B cell (primary cell): Measurements from ENCODE around the gene PCBP3. TPM values are rescaled to one million over a fixed set of nuclear protein-coding genes. Genes with fewer than 3 reads are reported as not detected.

Experiments
- ATAC-seq: fragments of 200-7000 bp; cut with Tn5 transposase; one replicate; pipeline ENCODE4 v1.10.0; 2021; ENCODE audit warnings: low read depth, mild to moderate bottlenecking, moderate number of reproducible peaks, moderate library complexity
- CTCF ChIA-PET: fragments of 350-600 bp; sonication (Branson Sonifier 250); formaldehyde crosslinking; loops from one replicate; lab custom pipeline; 2021; ENCODE audit warnings: antibody characterized with exemption, inconsistent platforms; lab: Charles Lee
- POLR2A ChIA-PET: fragments of 350-600 bp; sonication (Branson Sonifier 250); formaldehyde crosslinking; loops from one replicate; lab custom pipeline; 2021; ENCODE audit warnings: antibody characterized with exemption; lab: Charles Lee
- DNase-seq: peaks from one replicate; pipeline ENCODE4 v3.0.0; 2013
- H2AFZ ChIP-seq: 2 replicates; pipeline ENCODE4 v1.6.1; 2012; ENCODE audit warnings: mild to moderate bottlenecking, low read depth, low read length; ENCODE audit not compliant: insufficient read depth, poor library complexity, severe bottlenecking
- H3K27ac ChIP-seq, 2 donors: 1 replicate in 1 of 2; 2 replicates in 1 of 2; pipeline ENCODE4 v1.5.1; 2012 to 2013; ENCODE audit warnings: low read length in 2 of 2, mild to moderate bottlenecking in 2 of 2, moderate library complexity in 1 of 2
- H3K27me3 ChIP-seq, 4 experiments: fragments of 200-600 bp in 1 of 4; sonication (generic) in 1 of 4; replicated peaks in 1 of 4; 1 replicate in 2 of 4; 2 replicates in 2 of 4; pipeline versions ENCODE4 v1.6.1 to v1.7.0; 2013 to 2016; ENCODE audit warnings: low read length in 3 of 4, mild to moderate bottlenecking in 2 of 4, mixed read lengths in 1 of 4, moderate library complexity in 1 of 4; ENCODE audit not compliant: insufficient read depth in 4 of 4, control insufficient read depth in 3 of 4; ENCODE audit errors: control extremely low read depth in 1 of 4
- H3K36me3 ChIP-seq, 2 experiments: replicated peaks in 1 of 2; 1 replicate in 1 of 2; 2 replicates in 1 of 2; pipeline versions ENCODE4 v1.6.1 to v1.7.1; 2013; ENCODE audit warnings: low read length in 1 of 2; ENCODE audit not compliant: insufficient read depth in 2 of 2, control insufficient read depth in 1 of 2; ENCODE audit errors: control extremely low read depth in 1 of 2, extremely low read depth in 1 of 2
- H3K4me1 ChIP-seq, 2 donors: fragments of 200-600 bp in 1 of 2; sonication (generic) in 1 of 2; 1 replicate in 1 of 2; 2 replicates in 1 of 2; pipeline versions ENCODE4 v1.5.1 to v1.6.1; 2013 to 2017; ENCODE audit warnings: low read length in 2 of 2; ENCODE audit not compliant: control insufficient read depth in 2 of 2, insufficient read depth in 2 of 2
- H3K4me2 ChIP-seq: replicated peaks from 2 replicates; pipeline ENCODE3; 2012; ENCODE audit warnings: mild to moderate bottlenecking, low read depth, low read length; ENCODE audit not compliant: poor library complexity, severe bottlenecking
- H3K4me3 ChIP-seq, 5 experiments: fragments of 200-600 bp in 1 of 5; sonication (generic) in 1 of 5; 1 replicate in 3 of 5; 2 replicates in 2 of 5; pipeline versions ENCODE4 v1.5.1 to v1.7.0; 2011 to 2016; ENCODE audit warnings: low read length in 4 of 5, mild to moderate bottlenecking in 4 of 5, low read depth in 2 of 5, control low read depth in 1 of 5, moderate library complexity in 1 of 5; ENCODE audit not compliant: insufficient read depth in 1 of 5; ENCODE audit errors: control extremely low read depth in 1 of 5, extremely low read depth in 1 of 5
- H3K79me2 ChIP-seq: fragments of 200-600 bp; sonication (generic); one replicate; pipeline ENCODE4 v1.6.0; 2016; ENCODE audit warnings: low read length; ENCODE audit not compliant: control insufficient read depth, insufficient read depth
- H3K9ac ChIP-seq: fragments of 200-600 bp; sonication (generic); 2 replicates; pipeline ENCODE4 v1.6.1; 2017; ENCODE audit warnings: mild to moderate bottlenecking, low read length, moderate library complexity
- H3K9me3 ChIP-seq, 3 donors: one replicate each; pipeline versions ENCODE4 v1.6.1 to v1.7.1; 2013; ENCODE audit warnings: low read length in 2 of 3; ENCODE audit not compliant: control insufficient read depth in 2 of 3, insufficient read depth in 1 of 3; ENCODE audit errors: control extremely low read depth in 1 of 3
- H4K20me1 ChIP-seq: 2 replicates; pipeline ENCODE4 v1.6.0; 2012; ENCODE audit warnings: mild to moderate bottlenecking, low read length; ENCODE audit not compliant: insufficient read depth, control insufficient read depth, poor library complexity, severe bottlenecking
- H3K27ac Mint-ChIP-seq: one replicate; pipeline ENCODE4 v1.8.0; 2021; ENCODE audit warnings: mixed read lengths
- H3K27me3 Mint-ChIP-seq: one replicate; pipeline ENCODE4 v1.8.0; 2021; ENCODE audit warnings: mixed read lengths
- H3K4me1 Mint-ChIP-seq: one replicate; pipeline ENCODE4 v1.8.0; 2021; ENCODE audit warnings: mixed read lengths
- H3K4me3 Mint-ChIP-seq: one replicate; pipeline ENCODE4 v1.8.0; 2021; ENCODE audit warnings: mixed read lengths
- H3K9me3 Mint-ChIP-seq: one replicate; pipeline ENCODE4 v1.8.0; 2022; ENCODE audit warnings: mixed read lengths; ENCODE audit not compliant: insufficient read depth
- EZH2 ChIP-seq: IDR thresholded peaks from 2 replicates; pipeline ENCODE4 v1.6.1; 2012; ENCODE audit warnings: borderline replicate concordance, low read depth, mild to moderate bottlenecking, moderate library complexity, low read length; ENCODE audit not compliant: insufficient read depth, poor library complexity, severe bottlenecking
- whole genome bisulfite sequencing: methylation state at CpG from one replicate; pipeline ENCODE4 v1.1.5; 2013; ENCODE audit warnings: missing lambda C conversion rate; ENCODE audit not compliant: insufficient coverage; 5-methylcytosine and 5-hydroxymethylcytosine counted together
- intact Hi-C: fragments of 100-400 bp; cut with micrococcal nuclease; formaldehyde crosslinking; loops from one replicate; pipeline ENCODE4 v1.10.0; 2022
- polyA plus RNA-seq: library from polyadenylated mRNA; depleted of rRNA; stranded (reverse); fragments of >200 nt; gene quantifications from 2 replicates; pipeline ENCODE4 v1.2.3, GENCODE V29; 2012
- total RNA-seq, 2 donors: library from RNA; stranded (reverse); fragments of 120-200 nt in 1 of 2; gene quantifications; 1 replicate in 1 of 2; 2 replicates in 1 of 2; pipeline versions ENCODE4 v1.2.3 to v1.2.4, GENCODE V29; 2013 to 2022
- TF ChIP-seq, protein P1 (sequence below): fragments of 200-600 bp; IDR thresholded peaks from one replicate; pipeline ENCODE4 v1.8.0; 2022; ENCODE audit warnings: antibody characterized with exemption, mild to moderate bottlenecking

The PCBP3 gene
- total and polyA plus RNA-seq, 2 donors (not counting 1 experiment from before 2014, with no cell fraction given), result 0.45 to 2.7 TPM

DNA sequence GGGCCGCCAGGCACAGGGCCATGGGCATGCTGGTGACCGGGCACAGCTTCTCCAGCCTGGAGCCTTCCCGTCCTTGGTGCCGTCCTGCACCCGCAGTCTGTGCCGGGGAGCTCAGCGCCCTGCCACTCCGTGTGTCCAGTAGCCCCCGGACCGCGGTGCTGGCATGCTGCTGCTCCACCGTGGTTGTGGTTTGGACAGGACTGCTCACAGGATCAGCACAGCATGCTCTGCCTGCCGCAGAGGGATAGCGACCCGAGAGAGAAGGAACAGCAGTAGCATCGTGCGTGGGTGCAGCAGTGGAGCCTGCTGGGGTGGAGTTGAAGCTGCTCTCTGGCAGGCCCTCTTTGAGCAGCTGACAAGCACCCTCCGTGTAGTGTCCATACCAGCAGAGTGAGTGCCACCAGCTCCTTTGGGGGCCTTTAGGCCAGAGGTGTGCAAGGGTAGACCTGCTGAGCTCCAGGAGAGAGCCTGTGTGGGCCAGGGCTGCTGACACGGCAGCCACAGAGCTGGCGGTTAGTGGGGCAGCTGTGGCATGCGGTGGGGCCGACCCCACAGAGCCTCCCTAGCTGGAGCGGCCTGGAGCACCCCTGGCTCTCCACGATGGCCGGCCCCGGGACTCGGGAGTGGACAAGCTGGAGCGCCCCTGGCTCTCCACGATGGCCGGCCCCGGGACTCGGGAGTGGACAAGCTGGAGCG is 6.4 kb upstream of the PCBP3 start:
- no peaks in the 10 kb centered on the region for H3K36me3 ChIP-seq
- no peaks in the 10 kb centered on the region for H3K27me3 ChIP-seq
- Mint-ChIP-seq H3K27ac (no peak overlapping the region), H3K27me3 (no peaks in the 10 kb centered on the region), H3K4me3 (no peak overlapping the region), H3K4me1 (peaks cover 35% of the 10 kb centered on the region), H3K9me3 (no peaks in the 10 kb centered on the region)
- POLR2A ChIA-PET, result no interaction called here
- DNase-seq (peak; percentile 21), ATAC-seq (no peak)
- 81% methylated on average over 22 of the region's 33 CpGs for WGBS
- peaks cover 42 to 46% of the 10 kb centered on the region in 2 donors for H3K4me1 ChIP-seq
- no peak for TF ChIP-seq EZH2
- TF ChIP-seq, protein P1, sequence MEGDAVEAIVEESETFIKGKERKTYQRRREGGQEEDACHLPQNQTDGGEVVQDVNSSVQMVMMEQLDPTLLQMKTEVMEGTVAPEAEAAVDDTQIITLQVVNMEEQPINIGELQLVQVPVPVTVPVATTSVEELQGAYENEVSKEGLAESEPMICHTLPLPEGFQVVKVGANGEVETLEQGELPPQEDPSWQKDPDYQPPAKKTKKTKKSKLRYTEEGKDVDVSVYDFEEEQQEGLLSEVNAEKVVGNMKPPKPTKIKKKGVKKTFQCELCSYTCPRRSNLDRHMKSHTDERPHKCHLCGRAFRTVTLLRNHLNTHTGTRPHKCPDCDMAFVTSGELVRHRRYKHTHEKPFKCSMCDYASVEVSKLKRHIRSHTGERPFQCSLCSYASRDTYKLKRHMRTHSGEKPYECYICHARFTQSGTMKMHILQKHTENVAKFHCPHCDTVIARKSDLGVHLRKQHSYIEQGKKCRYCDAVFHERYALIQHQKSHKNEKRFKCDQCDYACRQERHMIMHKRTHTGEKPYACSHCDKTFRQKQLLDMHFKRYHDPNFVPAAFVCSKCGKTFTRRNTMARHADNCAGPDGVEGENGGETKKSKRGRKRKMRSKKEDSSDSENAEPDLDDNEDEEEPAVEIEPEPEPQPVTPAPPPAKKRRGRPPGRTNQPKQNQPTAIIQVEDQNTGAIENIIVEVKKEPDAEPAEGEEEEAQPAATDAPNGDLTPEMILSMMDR, result no peak
- H3K4me2 ChIP-seq, result no peak overlapping the region
- no peak overlapping the region for H3K4me3 ChIP-seq
- no peak overlapping the region for H3K27ac ChIP-seq
- no peaks in the 10 kb centered on the region for H4K20me1 ChIP-seq
- CTCF ChIA-PET, result no interaction called here
- peaks cover 0 to 3% (median 0%) of the 10 kb centered on the region in 3 donors for H3K9me3 ChIP-seq
- H2AFZ ChIP-seq, result no peak overlapping the region
- no peak overlapping the region for H3K9ac ChIP-seq
- intact Hi-C loops, result no loop called here
- no peaks in the 10 kb centered on the region for H3K79me2 ChIP-seq

DNA sequence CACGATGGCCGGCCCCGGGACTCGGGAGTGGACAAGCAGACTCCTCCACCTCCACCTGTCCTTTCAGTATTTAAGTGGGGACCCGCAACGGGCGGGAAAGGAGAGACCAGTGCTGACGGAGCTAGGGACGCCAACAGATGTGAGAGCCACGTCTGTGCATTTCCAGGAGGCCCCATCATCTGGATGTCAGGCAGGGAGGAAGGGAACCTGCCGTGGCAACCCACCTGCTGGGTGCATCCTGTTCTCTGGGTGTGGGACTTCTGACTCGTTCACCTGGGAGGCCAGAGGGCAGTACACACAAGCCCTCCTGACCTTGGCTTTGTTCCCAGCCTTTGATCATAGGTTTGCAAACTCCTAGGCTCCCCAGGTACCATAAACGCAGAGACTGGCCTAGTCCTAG is 5.6 kb upstream of the PCBP3 start:
- Mint-ChIP-seq H3K27me3 (no peaks in the 10 kb centered on the region), H3K4me1 (peaks cover 29% of the 10 kb centered on the region), H3K27ac (no peak overlapping the region), H3K4me3 (no peak overlapping the region), H3K9me3 (no peaks in the 10 kb centered on the region)
- no peak overlapping the region for H2AFZ ChIP-seq
- no peaks in the 10 kb centered on the region for H3K36me3 ChIP-seq
- ChIA-PET POLR2A (no interaction called here), CTCF (no interaction called here)
- DNase-seq (no peak), ATAC-seq (no peak)
- H3K9ac ChIP-seq, result no peak overlapping the region
- H3K9me3 ChIP-seq, result peaks cover 0 to 1% (median 0%) of the 10 kb centered on the region in 3 donors
- H4K20me1 ChIP-seq, result no peaks in the 10 kb centered on the region
- no peaks in the 10 kb centered on the region for H3K27me3 ChIP-seq
- no peaks in the 10 kb centered on the region for H3K79me2 ChIP-seq
- intact Hi-C loops, result no loop called here
- H3K4me3 ChIP-seq, result no peak overlapping the region
- WGBS, result 75% methylated on average over 10 of the region's 13 CpGs
- H3K27ac ChIP-seq, result no peak overlapping the region
- no peak overlapping the region for H3K4me2 ChIP-seq
- TF ChIP-seq, protein P1, result no peak
- TF ChIP-seq EZH2, result no peak
- peaks cover 35 to 38% of the 10 kb centered on the region in 2 donors for H3K4me1 ChIP-seq
